WTC11 (cell line): Measurements from ENCODE around the gene SH3GLB2.
"Not testable (repeated sequence)": the region's sequence is repeated elsewhere in the genome, so short reads cannot be mapped to it uniquely, and the experiment has no call there.

Experiments used
- AFF4 ChIP-seq: sonication (generic); formaldehyde crosslinking; IDR thresholded peaks from 2 replicates; pipeline ENCODE4 v1.8.1; 2023; ENCODE audit warnings: mild to moderate bottlenecking, missing genetic modification reagents, borderline replicate concordance
- ATF3 ChIP-seq: sonication (generic); formaldehyde crosslinking; conservative IDR thresholded peaks from 2 replicates; pipeline ENCODE4 v1.8.1; 2022; ENCODE audit warnings: mild to moderate bottlenecking, missing genetic modification reagents
- CTCF ChIP-seq: fragments of 200-600 bp; IDR thresholded peaks from 2 replicates; pipeline ENCODE4 v1.8.0; 2022; ENCODE audit warnings: antibody characterized with exemption
- FOXK1 ChIP-seq: sonication (generic); formaldehyde crosslinking; IDR thresholded peaks from 2 replicates; pipeline ENCODE4 v1.8.0; 2022; ENCODE audit warnings: mild to moderate bottlenecking, moderate library complexity, missing genetic modification reagents
- NR2C2 ChIP-seq: sonication (generic); formaldehyde crosslinking; IDR thresholded peaks from 2 replicates; pipeline ENCODE4 v1.8.0; 2022; ENCODE audit warnings: mild to moderate bottlenecking, missing genetic modification reagents
- RELA ChIP-seq: sonication (generic); formaldehyde crosslinking; IDR thresholded peaks from 2 replicates; pipeline ENCODE4 v1.8.1; 2022; ENCODE audit warnings: missing genetic modification reagents, mild to moderate bottlenecking, borderline replicate concordance
- SP1 ChIP-seq: sonication (generic); formaldehyde crosslinking; conservative IDR thresholded peaks from 2 replicates; pipeline ENCODE4 v1.8.1; 2022; ENCODE audit warnings: missing genetic modification reagents
- ZBTB21 ChIP-seq: sonication (generic); formaldehyde crosslinking; IDR thresholded peaks from 2 replicates; pipeline ENCODE4 v1.8.1; 2023; ENCODE audit warnings: mild to moderate bottlenecking, missing genetic modification reagents, borderline replicate concordance
- ZNF281 ChIP-seq: sonication (generic); formaldehyde crosslinking; IDR thresholded peaks from 2 replicates; pipeline ENCODE4 v1.8.0; 2023; ENCODE audit warnings: mild to moderate bottlenecking, missing genetic modification reagents
- ZNF512 ChIP-seq: sonication (generic); formaldehyde crosslinking; IDR thresholded peaks from 2 replicates; pipeline ENCODE4 v1.8.1; 2022; ENCODE audit warnings: missing genetic modification reagents, borderline replicate concordance

GRCh38 chr9:129004173-129004572 is 24.0 kb downstream of the SH3GLB2 start:
- TF ChIP-seq CTCF; FOXK1 (CRISPR knock-in tag); ZNF281 (CRISPR knock-in tag); AFF4; SP1 (CRISPR knock-in tag); NR2C2; ATF3 (CRISPR knock-in tag); RELA (CRISPR knock-in tag); ZNF512 (CRISPR knock-in tag); ZBTB21: not testable (repeated sequence)
